ENCODE measurements around the gene PPIL6.
A peak's percentile ranks its signal among the peaks of the same experiment; 100 is the strongest.

Gene PPIL6

DNA sequence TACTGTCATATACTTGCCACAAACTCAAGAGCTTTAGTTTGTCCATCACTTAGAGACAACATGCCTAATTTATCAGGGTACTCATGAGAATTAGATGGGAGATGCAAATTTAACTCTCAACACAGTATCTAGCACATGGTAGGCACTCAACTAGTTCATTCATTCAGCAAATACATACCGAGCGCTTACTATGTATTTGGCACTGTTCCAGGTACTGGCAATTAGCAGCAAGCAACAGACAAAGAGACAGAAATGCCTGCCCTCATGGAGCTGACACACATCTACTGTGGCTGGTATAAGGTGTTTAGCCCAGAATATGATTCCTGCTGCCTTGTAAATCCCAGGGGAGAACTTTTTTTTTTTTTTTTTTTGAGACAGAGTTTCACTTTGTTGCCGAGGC, 10.4 kb upstream of the PPIL6 start:
- FAIRE-seq (no peak), DNase-seq (ENCODE audit: extremely low spot score, insufficient read length, low read depth) (no peak)

DNA sequence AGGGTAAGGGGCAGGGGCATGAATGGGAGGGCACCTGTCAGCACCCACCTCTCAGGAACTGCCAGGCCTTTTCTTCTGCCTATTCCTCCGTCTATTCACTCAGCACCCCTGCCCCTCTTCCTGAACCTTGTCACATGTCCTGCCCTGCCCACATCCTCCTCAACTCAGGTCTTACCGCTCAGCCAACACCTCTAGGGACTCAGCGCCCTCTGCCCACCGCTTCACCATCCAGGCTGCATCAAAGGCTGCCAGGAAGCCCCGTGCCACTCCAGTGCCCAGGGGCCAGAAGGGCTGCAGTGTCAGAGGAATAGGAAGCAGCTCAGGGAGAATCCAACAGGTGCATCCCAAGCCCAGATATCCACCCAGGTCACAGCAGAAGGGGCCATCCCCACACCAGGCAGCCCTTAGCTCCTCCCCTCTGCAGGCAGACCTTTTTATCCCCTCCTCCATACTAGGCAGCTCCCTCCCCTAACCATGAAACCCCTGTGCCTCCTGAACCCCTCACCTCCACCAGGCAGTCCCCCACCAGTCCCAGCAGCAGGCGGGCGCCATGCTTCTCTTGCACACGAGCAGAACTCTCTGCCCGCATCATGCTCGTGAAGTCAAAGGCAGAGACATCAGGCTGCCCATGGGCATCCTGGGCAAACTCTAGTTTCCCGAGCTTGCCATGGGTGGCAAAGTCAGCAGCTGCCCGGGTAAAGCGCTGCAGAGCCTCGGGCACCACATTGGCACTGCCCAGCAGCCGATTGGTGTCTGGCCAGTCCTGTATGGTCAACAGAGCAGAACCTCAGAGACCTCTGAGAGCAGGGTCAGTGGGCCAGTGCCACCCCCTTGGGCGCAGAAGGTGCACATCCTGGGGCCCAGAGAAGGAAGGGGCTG, 9.6 kb upstream of the PPIL6 start:
- FAIRE-seq (peak; percentile 5), DNase-seq (ENCODE audit: extremely low spot score, insufficient read length, low read depth) (no peak)

DNA sequence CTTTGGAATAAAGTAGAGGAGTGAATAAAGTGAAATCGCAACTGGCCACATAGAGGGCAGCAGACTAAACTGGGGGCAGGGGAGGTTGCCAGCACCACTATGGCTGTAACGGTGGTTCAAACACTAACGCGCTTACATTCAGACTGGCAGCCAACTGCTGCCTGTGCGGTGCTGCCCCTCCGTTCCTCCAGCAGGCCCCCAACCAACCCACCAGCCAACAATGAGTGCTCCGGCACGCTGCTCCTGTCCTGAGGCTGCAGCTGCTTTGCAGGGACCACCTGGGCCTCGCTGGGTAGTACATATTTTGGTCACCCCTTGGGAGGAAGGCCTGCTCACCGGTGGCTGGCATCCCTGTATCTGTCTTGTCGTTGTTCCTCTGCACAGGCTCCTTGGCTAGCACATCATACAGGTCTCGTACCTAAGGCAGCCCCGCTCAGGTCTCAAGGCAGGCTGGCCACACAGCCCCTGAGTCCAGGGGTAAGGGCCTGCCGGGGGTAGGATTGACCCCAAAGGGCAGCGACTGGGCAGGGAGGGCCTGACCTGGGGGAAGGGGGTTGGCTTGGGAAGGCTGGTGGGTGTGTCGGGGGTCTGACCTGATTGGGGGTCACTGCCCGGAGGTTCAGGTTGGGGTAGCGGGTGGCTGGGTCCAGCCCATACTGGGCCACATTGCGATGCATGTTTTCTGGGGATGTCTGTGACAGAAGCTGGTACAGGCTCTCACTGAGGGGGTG, 8.8 kb upstream of the PPIL6 start:
- no peak for FAIRE-seq
- DNase-seq (ENCODE audit: extremely low spot score, insufficient read length, low read depth) = no peak

DNA sequence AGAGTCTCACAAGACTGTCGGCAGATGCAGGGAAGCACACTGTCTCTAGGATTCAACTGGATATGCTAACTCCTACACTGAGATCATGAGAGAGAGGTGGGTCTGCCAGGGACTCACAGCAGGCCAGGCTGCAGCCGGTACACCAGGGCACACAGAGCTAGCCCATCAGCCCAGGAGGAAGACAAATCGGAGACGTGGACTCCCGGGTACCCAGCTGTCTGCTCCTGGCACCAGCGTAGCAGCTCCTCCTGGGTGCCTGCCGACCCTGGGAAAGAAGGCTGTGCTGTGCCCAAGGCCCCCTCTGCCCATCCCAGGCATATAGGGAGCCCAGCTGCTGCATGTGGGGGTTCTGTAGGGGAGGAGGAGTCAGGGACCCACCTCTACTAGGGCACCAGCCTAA, 8.2 kb upstream of the PPIL6 start:
- FAIRE-seq (no peak), DNase-seq (ENCODE audit: extremely low spot score, insufficient read length, low read depth) (no peak)

DNA sequence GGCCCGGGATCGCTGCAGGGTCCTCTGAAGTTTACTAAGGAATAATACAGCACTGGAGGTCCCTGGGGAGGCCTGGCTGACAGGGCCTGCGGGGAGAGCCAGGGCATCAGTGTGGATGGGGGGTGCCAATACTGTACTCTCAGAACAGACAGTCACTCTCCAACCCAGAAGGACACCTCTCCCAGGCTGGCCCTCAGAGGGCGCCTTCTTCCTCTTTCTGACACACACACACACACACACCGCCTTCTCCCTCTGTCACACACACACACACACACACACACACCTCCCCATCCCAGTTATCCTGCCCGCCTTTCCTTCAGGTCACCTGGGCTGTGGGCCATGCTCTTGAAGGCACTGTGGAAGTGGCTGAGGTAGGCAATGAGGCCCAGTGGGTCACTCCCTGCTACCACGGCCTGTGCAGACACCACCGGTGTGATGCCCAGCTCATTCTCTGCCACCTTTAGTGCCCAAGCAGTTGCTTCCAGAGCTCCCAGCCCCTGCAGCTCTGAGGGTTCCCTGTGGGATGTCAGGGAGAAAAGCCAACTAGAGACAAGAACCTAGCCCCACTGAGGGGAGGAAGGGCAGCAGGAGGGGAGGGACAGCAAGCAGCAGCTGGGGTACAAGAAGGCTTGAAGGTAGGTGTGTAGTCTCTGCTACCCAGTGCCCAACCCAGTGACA, 7.6 kb upstream of the PPIL6 start:
- no peak for DNase-seq (ENCODE audit: extremely low spot score, insufficient read length, low read depth)
- FAIRE-seq = no peak

DNA sequence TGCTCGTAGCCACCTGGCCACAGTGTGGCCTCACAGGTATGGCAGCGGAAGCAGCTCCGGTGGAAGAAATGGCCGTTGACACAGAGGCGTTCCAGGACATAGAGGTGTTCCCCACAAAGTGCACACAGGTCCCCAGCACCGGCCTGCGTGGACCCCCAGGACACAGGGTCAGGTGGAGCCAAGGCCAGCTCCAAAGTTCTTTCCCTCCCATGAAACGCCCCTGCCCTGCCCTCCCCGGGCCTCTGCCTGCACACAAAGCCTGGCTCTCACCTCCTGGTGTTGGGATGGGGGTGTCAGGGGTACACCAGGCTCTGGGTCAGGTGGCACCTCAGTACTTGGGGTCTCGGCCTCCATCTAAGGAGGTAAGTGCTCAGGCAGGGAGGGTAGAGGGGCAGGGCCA, 6.7 kb upstream of the PPIL6 start:
- no peak for DNase-seq (ENCODE audit: extremely low spot score, insufficient read length, low read depth)
- no peak for FAIRE-seq

DNA sequence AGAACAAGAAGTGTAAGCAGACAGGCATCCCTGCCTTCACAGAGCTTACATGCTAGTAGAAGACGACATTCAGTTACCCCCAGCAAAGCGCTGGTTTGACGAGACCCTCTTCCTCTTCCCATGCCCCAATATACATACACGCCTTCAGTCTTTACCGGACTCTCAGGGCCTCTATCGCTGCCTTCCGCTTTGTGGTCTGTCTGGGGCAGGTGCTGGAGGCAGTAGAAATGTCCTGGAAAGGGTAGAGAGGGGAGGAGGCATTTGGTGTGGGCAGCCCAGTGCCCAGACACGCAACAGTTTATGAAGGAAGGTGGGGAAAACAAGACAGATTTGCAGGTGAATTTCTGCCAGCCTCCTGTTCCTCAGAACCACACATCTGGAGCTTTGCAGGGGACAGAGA, 6.1 kb upstream of the PPIL6 start:
- FAIRE-seq (no peak), DNase-seq (ENCODE audit: extremely low spot score, insufficient read length, low read depth) (no peak)

DNA sequence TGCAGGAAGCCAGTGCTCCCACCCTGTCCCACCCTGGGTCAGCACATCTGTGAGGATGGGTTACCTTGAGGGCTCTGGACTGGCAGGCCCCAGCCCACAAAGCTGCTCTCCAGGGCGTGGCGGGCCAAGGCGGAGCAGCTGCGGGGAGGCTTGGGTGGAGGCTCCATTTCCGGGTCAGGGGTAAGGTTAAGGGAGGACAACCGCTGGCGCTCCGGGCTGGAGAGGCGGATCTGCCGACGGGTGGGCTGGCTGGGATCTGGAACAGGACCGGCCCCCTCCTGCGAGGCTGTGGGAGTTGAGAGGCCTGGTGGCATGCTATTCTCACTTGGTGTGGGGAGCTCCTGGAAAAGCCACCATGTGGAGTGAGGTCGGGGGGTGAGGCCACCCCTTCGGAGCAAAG, 5.6 kb upstream of the PPIL6 start:
- no peak for FAIRE-seq

DNA sequence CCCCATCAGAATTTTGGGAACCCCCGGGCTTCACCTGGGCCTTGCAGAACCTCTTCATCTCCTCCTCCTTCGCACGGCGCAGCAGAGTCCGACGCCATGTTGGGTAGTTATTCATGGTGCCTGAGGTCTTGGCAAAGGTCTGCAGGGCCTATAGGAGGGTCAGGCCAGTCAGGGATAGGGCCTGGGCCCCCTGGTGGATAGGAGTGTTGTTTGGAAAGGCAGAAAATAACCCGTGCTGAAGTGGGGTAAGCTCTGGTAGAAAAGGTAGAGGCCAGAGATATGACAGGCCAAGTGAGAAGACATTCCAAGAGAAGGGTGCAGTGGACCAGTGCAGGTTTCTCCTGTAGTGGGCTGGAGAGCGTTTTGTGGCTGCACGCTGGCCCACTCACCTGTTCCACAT, 5.0 kb upstream of the PPIL6 start:
- DNase-seq (ENCODE audit: extremely low spot score, insufficient read length, low read depth) = no peak

More for the DNA sequence above, 5.6 kb upstream of the PPIL6 start:
- no peak for DNase-seq (ENCODE audit: extremely low spot score, insufficient read length, low read depth)

DNA sequence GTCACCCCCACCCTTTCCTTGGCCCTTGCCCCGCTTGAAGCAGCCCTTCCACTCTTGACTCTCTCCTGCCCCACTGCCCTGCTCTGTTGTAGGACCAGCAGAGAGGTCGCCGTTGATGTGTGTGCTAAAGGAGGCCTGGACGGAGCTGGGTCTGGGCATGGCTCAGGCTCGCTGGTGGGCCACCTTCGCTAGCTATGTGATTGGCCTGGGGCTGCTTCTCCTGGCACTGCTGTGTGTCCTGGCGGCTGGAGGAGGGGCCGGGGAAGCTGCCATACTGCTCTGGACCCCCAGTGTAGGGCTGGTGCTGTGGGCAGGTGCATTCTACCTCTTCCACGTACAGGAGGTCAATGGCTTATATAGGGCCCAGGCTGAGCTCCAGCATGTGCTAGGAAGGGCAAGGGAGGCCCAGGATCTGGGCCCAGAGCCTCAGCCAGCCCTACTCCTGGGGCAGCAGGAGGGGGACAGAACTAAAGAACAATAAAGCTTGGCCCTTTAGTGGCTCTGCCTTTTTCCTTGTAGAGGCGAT, 3.1 kb upstream of the PPIL6 start:
- no peak for DNase-seq (ENCODE audit: extremely low spot score, insufficient read length, low read depth)
- no peak for FAIRE-seq

More for the DNA sequence above, 5.0 kb upstream of the PPIL6 start:
- FAIRE-seq = no peak

DNA sequence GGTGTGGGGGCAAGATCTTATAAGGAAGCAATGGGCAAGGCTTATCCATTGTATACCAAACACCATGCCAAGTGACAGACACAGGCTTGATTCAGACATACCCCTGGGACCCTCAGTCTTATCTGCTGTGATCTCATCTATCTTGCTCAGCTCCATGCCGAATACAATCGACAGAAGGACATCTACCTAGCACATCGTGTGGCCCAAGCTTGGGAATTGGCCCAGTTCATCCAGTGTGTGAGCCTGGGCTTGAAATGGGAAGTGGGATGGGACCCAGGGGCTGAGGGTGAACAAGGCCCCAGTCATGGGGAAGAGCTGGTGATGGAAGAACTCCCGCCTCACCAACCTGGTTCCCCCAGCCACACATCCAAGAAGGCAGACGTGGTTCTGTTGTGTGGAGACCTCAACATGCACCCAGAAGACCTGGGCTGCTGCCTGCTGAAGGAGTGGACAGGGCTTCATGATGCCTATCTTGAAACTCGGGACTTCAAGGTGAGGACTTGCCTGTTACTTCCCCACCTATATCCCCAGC, 2.0 kb upstream of the PPIL6 start:
- DNase-seq (ENCODE audit: extremely low spot score, insufficient read length, low read depth) = no peak
- FAIRE-seq = no peak

DNA sequence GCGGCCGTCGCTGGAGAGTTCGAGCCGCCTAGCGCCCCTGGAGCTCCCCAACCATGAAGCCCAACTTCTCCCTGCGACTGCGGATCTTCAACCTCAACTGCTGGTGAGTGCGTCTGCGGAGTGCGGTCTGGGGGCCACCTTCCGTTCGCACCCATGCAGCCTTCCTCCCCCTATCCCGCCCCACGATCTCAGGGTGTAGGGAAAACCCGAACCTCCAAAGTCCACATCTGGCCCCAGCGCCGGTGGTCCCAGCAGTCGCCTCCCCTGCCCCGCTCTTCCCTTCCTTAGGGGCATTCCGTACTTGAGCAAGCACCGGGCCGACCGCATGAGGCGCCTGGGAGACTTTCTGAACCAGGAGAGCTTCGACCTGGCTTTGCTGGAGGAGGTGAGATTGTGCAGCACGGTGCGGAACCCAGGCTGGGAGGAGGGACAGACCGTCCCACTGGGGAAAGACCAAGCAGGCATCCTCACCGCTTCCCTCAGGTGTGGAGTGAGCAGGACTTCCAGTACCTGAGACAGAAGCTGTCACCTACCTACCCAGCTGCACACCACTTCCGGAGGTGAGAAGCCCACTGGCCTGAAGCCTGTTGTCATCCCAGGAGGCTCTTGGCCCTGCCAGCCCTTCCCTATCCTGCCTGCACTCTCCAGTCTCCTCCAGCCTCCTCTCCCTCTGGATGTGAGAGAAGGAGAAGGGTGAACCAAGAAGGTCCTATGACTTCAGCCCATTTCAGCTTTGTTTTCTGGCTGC, 815 bp upstream of the PPIL6 start:
- DNase-seq (ENCODE audit: extremely low spot score, insufficient read length, low read depth) = peak; percentile 23
- peak; percentile 67 for FAIRE-seq

DNA sequence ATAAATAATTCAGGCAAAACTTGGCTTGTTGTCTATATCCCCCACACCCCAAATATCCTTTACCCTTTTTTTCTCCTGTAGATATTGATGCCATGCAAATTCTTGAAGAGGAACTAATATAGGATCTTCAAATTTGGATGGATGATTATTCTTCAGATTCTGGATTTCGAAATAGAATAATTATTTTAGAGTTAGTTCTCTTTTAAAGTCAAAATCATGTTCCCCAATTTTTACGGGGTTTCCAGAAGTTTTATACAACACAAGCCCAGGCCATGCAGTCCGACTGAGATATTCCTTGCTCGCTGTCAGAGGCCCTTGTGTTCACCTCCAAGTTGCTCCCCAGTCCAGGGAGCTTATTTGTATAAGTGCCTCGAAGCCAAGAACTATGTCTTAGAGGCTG, 4.4 kb downstream of the PPIL6 start:
- no peak for FAIRE-seq
- no peak for DNase-seq (ENCODE audit: extremely low spot score, insufficient read length, low read depth)

DNA sequence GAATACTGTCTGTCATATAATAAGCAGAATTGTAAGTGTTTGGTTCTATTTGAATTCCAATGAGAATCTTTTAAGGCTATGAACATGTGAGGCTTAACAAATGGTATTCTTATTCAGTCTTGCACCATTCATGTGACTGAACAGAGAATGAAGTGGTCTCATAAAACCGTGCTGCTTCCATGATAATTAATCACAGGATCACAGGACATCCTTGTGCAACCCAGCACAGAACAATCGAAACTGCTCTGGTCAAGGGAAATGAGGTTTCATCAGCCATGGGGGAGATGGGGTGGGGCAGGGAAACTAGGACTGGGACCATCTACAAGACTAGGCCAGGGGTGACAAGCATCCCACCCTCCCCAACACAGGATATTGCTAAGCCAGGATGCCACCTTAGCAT, 6.0 kb downstream of the PPIL6 start:
- FAIRE-seq = no peak
- DNase-seq (ENCODE audit: extremely low spot score, insufficient read length, low read depth) = no peak

DNA sequence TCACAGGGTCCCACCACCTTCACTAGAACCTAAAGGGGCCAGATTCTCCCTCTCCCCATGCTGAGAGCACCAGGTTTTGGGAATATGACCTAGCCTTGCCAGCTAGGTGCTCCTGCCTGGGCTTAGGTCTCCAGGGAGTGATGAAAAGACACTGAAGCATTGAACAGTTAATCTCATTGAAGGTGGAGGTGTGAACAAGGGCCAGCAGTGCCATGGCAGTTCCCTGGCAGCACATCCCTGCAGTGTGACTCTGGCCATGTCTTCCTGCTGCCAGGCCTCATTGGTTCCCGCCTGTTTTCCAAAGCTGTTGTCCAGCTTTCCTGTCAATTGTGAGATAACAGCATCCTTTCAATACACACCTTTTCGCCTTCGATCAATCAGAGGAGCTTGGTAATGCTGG, 10.9 kb downstream of the PPIL6 start:
- DNase-seq (ENCODE audit: extremely low spot score, insufficient read length, low read depth) = no peak
- no peak for FAIRE-seq

DNA sequence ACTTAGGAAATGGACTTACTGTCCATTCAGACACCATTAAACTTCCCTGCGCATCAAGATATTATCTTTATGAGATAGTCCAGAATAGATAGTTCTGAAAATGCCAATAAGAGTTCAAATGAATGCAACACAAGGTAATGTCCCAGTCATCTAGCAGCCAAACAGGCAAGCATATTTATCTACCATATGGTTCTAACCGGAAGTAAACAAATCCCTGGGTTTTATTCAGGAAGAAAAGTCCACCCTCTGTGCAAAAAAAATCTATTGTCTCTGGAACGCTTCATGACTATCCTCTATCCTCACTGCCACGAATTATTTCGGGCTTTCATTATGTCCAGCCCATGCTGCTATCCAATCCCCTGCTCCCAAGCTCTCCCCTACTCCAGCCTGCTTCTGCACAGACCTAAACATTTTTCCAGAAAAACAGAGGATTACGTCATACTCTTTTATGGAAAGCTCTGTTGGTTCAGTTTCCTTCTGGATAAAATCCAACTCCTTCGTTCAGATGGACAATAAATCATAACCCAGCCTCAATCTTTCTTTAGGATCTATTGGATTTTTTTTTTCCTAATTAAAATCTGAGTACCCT, 11.4 kb downstream of the PPIL6 start:
- no peak for FAIRE-seq
- no peak for DNase-seq (ENCODE audit: extremely low spot score, insufficient read length, low read depth)

DNA sequence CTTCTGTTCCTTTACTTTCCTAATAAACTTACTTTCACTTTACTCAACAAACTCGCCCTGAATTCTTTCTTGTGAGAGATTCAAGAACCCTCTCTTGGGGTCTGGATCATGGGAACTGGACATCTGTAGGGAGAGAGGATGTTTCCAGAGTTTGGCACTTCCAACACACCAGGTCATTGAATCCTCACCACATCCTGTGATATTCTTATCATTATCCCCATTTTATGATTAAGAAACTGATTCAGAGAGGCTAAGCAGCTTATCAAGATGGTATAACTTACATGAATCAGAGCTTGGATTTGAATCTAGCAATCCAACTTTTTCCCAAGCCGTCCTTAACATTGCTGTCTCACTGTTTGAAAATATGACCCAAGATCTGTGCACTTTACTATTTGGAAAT, 15.5 kb downstream of the PPIL6 start:
- no peak for FAIRE-seq
- no peak for DNase-seq (ENCODE audit: extremely low spot score, insufficient read length, low read depth)

DNA sequence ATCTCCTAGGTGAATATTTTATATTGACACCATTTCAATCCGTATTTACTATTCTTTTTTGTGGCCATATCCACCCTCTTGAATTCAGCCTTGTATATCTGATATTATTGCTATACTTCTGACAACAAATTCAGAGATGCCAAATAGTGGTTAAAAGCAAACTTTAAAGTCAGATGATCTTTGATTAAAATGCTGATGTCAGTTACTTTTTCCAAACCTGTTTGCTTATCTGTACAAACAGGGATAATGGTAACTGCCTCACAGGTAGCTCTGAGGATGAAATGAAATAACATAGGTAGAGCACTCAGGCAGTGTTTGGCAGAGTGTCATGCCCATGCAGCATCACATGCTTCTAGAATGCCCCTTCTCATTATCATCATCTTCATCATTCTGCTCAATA, 19.2 kb downstream of the PPIL6 start:
- no peak for FAIRE-seq

DNA sequence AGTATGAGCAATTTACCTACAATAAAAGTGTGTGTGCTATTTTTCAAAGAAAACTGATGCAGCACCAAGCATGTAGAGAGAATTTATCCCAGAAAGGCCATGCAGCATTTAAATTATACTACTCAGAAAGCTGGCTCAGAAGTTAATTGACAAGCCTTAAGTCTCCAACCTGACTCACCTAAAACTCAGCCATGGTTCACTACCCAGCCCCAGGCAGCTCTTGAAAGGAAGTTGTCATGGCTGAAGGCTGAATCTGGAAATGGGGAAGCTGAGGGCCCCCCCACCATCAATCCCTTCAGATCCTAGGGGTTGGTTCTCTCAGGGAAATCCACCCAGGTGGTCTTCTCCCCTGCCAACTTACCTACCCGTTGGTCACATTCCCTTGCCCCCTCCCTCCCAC, 19.7 kb downstream of the PPIL6 start:
- FAIRE-seq (no peak), DNase-seq (ENCODE audit: extremely low spot score, insufficient read length, low read depth) (no peak)

More for the DNA sequence above, 19.2 kb downstream of the PPIL6 start:
- no peak for DNase-seq (ENCODE audit: extremely low spot score, insufficient read length, low read depth)

Data from GM18507 (cell line).